ENCODE data around the gene ZNF354C.

The ZNF354C gene

DNA sequence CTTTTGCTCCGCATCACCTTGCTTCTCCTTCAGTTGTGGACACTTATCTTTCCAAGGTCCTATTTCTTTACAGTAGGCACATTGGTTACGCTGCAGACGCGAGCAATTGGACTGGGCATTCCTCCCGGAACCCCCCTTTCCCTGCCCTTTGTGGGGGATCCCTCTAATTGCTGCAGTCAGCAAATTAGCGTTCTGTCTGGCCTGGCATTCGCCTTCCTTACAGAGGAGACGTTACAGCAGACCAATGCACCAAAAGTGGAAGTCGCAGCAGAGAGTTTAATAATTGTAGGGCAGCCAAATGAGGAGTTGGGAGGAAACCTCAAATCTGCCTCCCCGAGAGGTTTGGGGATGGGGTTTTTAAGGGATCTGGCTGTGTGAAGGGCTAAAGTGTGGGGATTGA lies 5.3 kb upstream of the ZNF354C start:
- DNase-seq (ENCODE audit: low read depth), result no peak
- TF ChIP-seq, protein P1, sequence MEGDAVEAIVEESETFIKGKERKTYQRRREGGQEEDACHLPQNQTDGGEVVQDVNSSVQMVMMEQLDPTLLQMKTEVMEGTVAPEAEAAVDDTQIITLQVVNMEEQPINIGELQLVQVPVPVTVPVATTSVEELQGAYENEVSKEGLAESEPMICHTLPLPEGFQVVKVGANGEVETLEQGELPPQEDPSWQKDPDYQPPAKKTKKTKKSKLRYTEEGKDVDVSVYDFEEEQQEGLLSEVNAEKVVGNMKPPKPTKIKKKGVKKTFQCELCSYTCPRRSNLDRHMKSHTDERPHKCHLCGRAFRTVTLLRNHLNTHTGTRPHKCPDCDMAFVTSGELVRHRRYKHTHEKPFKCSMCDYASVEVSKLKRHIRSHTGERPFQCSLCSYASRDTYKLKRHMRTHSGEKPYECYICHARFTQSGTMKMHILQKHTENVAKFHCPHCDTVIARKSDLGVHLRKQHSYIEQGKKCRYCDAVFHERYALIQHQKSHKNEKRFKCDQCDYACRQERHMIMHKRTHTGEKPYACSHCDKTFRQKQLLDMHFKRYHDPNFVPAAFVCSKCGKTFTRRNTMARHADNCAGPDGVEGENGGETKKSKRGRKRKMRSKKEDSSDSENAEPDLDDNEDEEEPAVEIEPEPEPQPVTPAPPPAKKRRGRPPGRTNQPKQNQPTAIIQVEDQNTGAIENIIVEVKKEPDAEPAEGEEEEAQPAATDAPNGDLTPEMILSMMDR (conservative IDR thresholded peaks at IDR 0.05; ENCODE audit: low read depth, low read length), result no peak
- no peak overlapping the region for H3K4me3 ChIP-seq (ENCODE audit: low read depth, low read length)

DNA sequence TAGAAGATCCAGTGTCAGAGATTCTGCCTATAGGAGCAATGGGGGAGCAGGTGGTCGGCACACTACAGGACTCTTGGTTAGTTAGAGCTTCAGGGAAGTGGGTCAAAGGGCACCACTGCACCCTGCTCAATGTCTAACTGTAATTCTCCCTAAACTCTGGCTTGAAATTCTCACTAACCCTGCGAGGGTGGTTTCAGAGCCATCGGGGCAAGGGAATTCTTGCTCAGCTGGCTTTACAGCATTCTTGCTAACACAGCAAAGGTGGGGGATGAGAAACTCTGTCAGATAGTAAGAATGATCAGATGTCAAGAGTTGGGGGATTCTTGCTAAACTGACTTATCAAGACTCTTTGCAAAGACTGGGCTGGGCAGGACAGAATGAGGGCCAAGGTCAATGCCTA lies 4.7 kb upstream of the ZNF354C start:
- DNase-seq (ENCODE audit: low read depth), result no peak
- no peak overlapping the region for H3K4me3 ChIP-seq (ENCODE audit: low read depth, low read length)
- TF ChIP-seq, protein P1 (conservative IDR thresholded peaks at IDR 0.05; ENCODE audit: low read depth, low read length), result no peak

- DNase-seq (ENCODE audit: low read depth), result no peak
- no peak overlapping the region for H3K4me3 ChIP-seq (ENCODE audit: low read depth, low read length)
- TF ChIP-seq, protein P1 (conservative IDR thresholded peaks at IDR 0.05; ENCODE audit: low read depth, low read length), result no peak
Observed at GRCh38 chr5:179055841-179056240, 4.3 kb upstream of the ZNF354C start.

DNA sequence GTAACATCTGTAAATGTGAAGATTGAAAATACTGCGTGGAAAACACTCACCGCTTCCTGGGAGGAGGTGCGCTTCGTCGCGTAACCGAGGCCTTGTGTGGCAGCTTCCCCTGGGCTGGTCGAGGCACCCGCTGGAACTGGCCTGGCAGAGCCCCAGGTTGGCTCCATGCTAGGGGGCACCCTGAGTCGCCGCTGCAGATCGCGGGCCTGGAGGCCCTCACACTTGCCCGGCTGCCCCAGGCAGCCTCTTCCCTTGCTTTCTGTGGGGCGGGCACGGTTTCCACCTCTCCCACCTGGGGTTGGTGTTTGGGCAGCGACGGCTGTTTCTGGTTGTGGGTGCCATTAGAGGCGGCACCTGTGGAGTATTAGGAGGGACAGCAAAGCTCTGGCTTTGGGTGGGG lies 852 bp downstream of the ZNF354C start:
- no peak for DNase-seq (ENCODE audit: low read depth)
- TF ChIP-seq, protein P1 (conservative IDR thresholded peaks at IDR 0.05; ENCODE audit: low read depth, low read length), result no peak
- peak overlapping the region; percentile 82 for H3K4me3 ChIP-seq (ENCODE audit: low read depth, low read length)

DNA sequence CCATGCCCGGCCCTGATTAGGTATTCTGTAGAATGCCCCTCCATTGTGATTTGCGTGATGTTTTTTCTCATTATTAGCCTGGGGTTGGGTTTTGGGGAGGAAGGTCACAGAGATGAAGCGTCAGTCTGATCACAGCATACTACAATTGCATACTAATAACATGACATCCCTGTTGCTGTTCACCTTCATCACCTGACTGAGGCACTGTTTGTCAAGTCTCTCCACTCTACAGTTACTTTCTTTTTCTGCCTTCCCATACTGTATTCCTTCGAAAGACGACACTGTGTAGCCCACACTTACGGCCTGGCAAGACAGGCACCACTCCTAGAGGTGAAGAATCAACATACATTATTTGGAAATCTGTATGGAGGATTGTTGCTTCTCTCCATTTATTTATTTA lies 5.5 kb downstream of the ZNF354C start:
- TF ChIP-seq, protein P1 (conservative IDR thresholded peaks at IDR 0.05; ENCODE audit: low read depth, low read length), result no peak
- H3K4me3 ChIP-seq (ENCODE audit: low read depth, low read length), result no peak overlapping the region
- DNase-seq (ENCODE audit: low read depth), result no peak

DNA sequence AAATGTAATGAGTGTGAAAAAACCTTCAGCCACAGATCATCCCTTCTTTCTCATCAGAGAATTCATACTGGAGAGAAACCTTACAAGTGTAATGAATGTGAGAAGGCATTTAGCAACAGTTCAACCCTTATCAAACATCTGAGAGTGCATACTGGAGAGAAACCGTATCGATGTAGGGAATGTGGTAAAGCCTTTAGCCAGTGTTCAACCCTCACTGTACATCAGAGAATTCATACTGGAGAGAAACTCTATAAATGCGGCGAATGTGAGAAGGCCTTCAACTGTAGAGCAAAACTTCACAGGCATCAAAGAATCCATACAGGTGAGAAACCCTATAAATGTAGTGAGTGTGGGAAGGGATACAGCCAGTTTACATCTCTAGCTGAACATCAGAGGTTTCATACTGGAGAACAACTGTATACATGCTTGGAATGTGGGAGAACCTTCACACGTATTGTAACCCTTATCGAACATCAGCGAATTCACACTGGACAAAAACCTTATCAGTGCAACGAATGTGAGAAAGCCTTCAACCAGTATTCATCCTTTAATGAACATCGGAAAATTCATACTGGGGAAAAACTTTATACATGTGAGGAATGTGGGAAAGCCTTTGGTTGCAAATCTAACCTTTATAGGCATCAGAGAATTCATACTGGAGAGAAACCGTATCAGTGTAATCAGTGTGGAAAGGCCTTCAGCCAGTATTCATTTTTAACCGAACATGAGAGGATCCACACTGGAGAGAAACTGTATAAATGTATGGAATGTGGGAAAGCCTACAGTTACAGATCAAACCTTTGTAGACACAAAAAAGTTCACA lies 19.2 kb downstream of the ZNF354C start:
- DNase-seq (ENCODE audit: low read depth), result no peak
- TF ChIP-seq, protein P1 (conservative IDR thresholded peaks at IDR 0.05; ENCODE audit: low read depth, low read length), result no peak
- no peak overlapping the region for H3K4me3 ChIP-seq (ENCODE audit: low read depth, low read length)

GRCh38 chr5:179080724-179081123 lies 20.6 kb downstream of the ZNF354C start:
- no peak for DNase-seq (ENCODE audit: low read depth)
- no peak overlapping the region for H3K4me3 ChIP-seq (ENCODE audit: low read depth, low read length)
- TF ChIP-seq, protein P1 (conservative IDR thresholded peaks at IDR 0.05; ENCODE audit: low read depth, low read length), result no peak

Measured in choroid plexus epithelial cell (primary cell).